Measurements from ENCODE around the gene SRSF4.

GRCh38 chr1:29120947-29121485 is 60.7 kb downstream of the SRSF4 start:
- no peak for TF ChIP-seq POLR2A (IDR thresholded peaks at IDR 0.05; ENCODE audit: borderline replicate concordance, extremely low read depth, insufficient read depth, insufficient read length)
- TF ChIP-seq EZH2 (IDR thresholded peaks at IDR 0.05): no peak
- no peak for TF ChIP-seq ZNF274 (IDR thresholded peaks at IDR 0.05; ENCODE audit: low read depth, low read length)
- TF ChIP-seq YY1 (IDR thresholded peaks at IDR 0.05; ENCODE audit: extremely low read depth, insufficient replicate concordance, low read depth, low read length): peak; percentile 9

Data from HCT116 (cell line).